Measurements from ENCODE around the gene CLEC1A. TPM values are rescaled to one million over a fixed set of nuclear protein-coding genes. Genes with fewer than 3 reads are reported as not detected.

CLEC1A gene
- polyA plus RNA-seq, 1 of the 3 experiments (the other 2 are of a cell fraction): not detected

DNA sequence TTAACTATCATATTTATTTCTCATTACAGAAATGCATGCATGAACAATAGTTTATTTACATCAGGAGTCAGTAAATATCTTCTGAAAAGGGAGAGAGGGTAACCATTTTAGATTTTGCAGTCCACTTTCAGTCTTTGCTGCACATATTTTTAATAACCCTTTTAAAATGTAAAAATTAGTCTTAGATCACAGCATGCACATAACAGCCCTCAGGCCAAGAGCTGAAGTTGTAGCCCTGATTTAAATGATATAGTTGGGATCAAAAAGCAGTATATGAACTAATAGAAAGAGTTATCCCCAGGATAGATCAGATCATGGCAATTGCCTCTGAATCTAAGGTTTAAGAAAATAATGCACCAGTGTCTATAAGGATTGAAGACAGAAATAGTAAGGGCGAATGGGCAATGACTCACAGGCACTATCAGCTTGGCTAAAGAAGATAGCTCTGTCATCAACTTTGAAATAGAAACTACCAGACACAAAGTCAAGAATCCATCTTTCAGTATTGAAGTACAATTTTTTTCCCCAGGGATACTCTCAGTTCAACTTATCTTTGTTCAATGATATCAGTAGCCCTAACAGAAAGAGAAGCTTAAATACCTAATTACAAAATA, 44.3 kb upstream of the CLEC1A start:
- WGBS (ENCODE audit: low lambda C conversion rate): 8% methylated on average over 1 of the region's 1 CpG
- DNase-seq: no peak
- CTCF ChIA-PET: interaction anchor here (1.1 to 2.0 kb wide), 3 partner anchors 10 to 133 kb away, joined by 4 to 13 read pairs (median 4); no protein-coding TSS in a partner anchor

DNA sequence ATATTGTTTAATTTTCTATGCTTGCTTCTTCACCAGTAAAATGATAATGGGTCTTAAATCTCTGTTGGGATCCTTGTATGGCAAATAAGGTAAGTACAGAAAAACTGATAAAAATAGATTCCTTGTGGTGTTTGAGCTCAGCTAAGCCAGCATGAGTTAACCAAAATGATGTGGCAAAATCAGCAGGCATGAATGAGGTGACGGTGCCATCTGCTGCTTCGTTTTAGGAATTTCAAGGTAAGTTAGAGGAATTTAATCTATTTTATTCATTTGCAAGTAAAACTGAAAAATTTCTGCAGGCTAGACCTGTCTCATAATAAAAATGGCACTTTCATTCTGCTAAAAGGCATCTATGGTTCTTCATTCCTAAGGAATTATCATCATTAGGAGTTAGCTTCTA, 41.2 kb upstream of the CLEC1A start:
- 4% methylated on average over 2 of the region's 2 CpGs for whole genome bisulfite sequencing (ENCODE audit: low lambda C conversion rate)
- Histone ChIP-seq H3K9me2 (no peaks in the 10 kb centered on the region), H4K20me1 (ENCODE audit: insufficient read depth) (no peaks in the 10 kb centered on the region), H3K4me3 (ENCODE audit: low read depth in 2 of 2, low read length in 1 of 2) (no peak overlapping the region), H3K79me2 (ENCODE audit: insufficient read depth) (no peaks in the 10 kb centered on the region), H3K4me1 (ENCODE audit: control insufficient read depth in 1 of 2, insufficient read depth in 2 of 2, low read depth in 1 of 2, low read length in 1 of 2) (no peaks in the 10 kb centered on the region), H3K9me3 (no peaks in the 10 kb centered on the region), H3K9ac (no peak overlapping the region), H2AFZ (ENCODE audit: low read depth) (no peak overlapping the region), H3F3A (replicated peaks; ENCODE audit: insufficient read depth) (no peaks in the 10 kb centered on the region), H3K27me3 (ENCODE audit: insufficient read depth) (peaks cover 18% of the 10 kb centered on the region; the same call in 1 of the 2 replicates), H3K36me3 (replicated peaks in 1 of 2; ENCODE audit: control insufficient read depth in 1 of 2, insufficient read depth in 2 of 2, low read length in 1 of 2) (no peaks in the 10 kb centered on the region), H3K4me2 (no peak overlapping the region), H3K27ac (ENCODE audit: low read depth in 2 of 2, low read length in 1 of 2) (no peak overlapping the region)
- CTCF ChIA-PET: interaction anchor here (0.6 to 3.4 kb wide), 9 partner anchors 13 to 397 kb away, joined by 3 to 23 read pairs (median 4); partner anchors contain the start of gene CLEC12B
- POLR2A ChIA-PET: no interaction called here
- peak; percentile 10 for DNase-seq
- TF ChIP-seq NRF1 (IDR thresholded peaks at IDR 0.05; ENCODE audit: low read depth, low read length): no peak
- no peak for TF ChIP-seq FOXM1 (IDR thresholded peaks at IDR 0.05; ENCODE audit: low read depth)
- TF ChIP-seq, protein P1, sequence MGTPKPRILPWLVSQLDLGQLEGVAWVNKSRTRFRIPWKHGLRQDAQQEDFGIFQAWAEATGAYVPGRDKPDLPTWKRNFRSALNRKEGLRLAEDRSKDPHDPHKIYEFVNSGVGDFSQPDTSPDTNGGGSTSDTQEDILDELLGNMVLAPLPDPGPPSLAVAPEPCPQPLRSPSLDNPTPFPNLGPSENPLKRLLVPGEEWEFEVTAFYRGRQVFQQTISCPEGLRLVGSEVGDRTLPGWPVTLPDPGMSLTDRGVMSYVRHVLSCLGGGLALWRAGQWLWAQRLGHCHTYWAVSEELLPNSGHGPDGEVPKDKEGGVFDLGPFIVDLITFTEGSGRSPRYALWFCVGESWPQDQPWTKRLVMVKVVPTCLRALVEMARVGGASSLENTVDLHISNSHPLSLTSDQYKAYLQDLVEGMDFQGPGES (IDR thresholded peaks at IDR 0.05; ENCODE audit: low read depth, low read length): no peak
- TF ChIP-seq, protein P2, sequence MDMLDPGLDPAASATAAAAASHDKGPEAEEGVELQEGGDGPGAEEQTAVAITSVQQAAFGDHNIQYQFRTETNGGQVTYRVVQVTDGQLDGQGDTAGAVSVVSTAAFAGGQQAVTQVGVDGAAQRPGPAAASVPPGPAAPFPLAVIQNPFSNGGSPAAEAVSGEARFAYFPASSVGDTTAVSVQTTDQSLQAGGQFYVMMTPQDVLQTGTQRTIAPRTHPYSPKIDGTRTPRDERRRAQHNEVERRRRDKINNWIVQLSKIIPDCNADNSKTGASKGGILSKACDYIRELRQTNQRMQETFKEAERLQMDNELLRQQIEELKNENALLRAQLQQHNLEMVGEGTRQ (IDR thresholded peaks at IDR 0.05; ENCODE audit: borderline replicate concordance, low read depth, low read length): no peak
- no peak for TF ChIP-seq RCOR1 (IDR thresholded peaks at IDR 0.05; ENCODE audit: low read length)
- TF ChIP-seq, protein P3, sequence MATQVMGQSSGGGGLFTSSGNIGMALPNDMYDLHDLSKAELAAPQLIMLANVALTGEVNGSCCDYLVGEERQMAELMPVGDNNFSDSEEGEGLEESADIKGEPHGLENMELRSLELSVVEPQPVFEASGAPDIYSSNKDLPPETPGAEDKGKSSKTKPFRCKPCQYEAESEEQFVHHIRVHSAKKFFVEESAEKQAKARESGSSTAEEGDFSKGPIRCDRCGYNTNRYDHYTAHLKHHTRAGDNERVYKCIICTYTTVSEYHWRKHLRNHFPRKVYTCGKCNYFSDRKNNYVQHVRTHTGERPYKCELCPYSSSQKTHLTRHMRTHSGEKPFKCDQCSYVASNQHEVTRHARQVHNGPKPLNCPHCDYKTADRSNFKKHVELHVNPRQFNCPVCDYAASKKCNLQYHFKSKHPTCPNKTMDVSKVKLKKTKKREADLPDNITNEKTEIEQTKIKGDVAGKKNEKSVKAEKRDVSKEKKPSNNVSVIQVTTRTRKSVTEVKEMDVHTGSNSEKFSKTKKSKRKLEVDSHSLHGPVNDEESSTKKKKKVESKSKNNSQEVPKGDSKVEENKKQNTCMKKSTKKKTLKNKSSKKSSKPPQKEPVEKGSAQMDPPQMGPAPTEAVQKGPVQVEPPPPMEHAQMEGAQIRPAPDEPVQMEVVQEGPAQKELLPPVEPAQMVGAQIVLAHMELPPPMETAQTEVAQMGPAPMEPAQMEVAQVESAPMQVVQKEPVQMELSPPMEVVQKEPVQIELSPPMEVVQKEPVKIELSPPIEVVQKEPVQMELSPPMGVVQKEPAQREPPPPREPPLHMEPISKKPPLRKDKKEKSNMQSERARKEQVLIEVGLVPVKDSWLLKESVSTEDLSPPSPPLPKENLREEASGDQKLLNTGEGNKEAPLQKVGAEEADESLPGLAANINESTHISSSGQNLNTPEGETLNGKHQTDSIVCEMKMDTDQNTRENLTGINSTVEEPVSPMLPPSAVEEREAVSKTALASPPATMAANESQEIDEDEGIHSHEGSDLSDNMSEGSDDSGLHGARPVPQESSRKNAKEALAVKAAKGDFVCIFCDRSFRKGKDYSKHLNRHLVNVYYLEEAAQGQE (IDR thresholded peaks at IDR 0.05; ENCODE audit: low read depth, low read length): no peak
- TF ChIP-seq, protein P4, sequence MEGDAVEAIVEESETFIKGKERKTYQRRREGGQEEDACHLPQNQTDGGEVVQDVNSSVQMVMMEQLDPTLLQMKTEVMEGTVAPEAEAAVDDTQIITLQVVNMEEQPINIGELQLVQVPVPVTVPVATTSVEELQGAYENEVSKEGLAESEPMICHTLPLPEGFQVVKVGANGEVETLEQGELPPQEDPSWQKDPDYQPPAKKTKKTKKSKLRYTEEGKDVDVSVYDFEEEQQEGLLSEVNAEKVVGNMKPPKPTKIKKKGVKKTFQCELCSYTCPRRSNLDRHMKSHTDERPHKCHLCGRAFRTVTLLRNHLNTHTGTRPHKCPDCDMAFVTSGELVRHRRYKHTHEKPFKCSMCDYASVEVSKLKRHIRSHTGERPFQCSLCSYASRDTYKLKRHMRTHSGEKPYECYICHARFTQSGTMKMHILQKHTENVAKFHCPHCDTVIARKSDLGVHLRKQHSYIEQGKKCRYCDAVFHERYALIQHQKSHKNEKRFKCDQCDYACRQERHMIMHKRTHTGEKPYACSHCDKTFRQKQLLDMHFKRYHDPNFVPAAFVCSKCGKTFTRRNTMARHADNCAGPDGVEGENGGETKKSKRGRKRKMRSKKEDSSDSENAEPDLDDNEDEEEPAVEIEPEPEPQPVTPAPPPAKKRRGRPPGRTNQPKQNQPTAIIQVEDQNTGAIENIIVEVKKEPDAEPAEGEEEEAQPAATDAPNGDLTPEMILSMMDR (IDR thresholded peaks at IDR 0.05): peak; percentile 49
- TF ChIP-seq SMC3 (IDR thresholded peaks at IDR 0.05; ENCODE audit: low read depth, low read length): peak; percentile 34; the same call in 1 of the 2 replicates
- no peak for TF ChIP-seq GATA2 (CRISPR knock-in tag; IDR thresholded peaks at IDR 0.05)
- TF ChIP-seq RAD21 (IDR thresholded peaks at IDR 0.05; ENCODE audit: low read length): peak; percentile 67
- TF ChIP-seq TAF1 (IDR thresholded peaks at IDR 0.05; ENCODE audit: borderline replicate concordance, low read depth, low read length): no peak
- TF ChIP-seq PBX3 (IDR thresholded peaks at IDR 0.05): no peak
- no peak for TF ChIP-seq SIN3A (IDR thresholded peaks at IDR 0.05; ENCODE audit: borderline replicate concordance, low read depth, low read length)

More for the DNA sequence above, 44.3 kb upstream of the CLEC1A start:
- Histone ChIP-seq H3K27ac (ENCODE audit: low read depth in 2 of 2, low read length in 1 of 2) (no peak overlapping the region), H3K4me3 (ENCODE audit: low read depth in 2 of 2, low read length in 1 of 2) (no peak overlapping the region), H3K9me3 (no peaks in the 10 kb centered on the region), H3K4me1 (ENCODE audit: control insufficient read depth in 1 of 2, insufficient read depth in 2 of 2, low read depth in 1 of 2, low read length in 1 of 2) (no peaks in the 10 kb centered on the region), H3K9ac (no peak overlapping the region), H3K36me3 (replicated peaks in 1 of 2; ENCODE audit: control insufficient read depth in 1 of 2, insufficient read depth in 2 of 2, low read length in 1 of 2) (no peaks in the 10 kb centered on the region), H3K4me2 (no peak overlapping the region), H3K9me2 (no peaks in the 10 kb centered on the region), H3K79me2 (ENCODE audit: insufficient read depth) (no peaks in the 10 kb centered on the region), H3K27me3 (ENCODE audit: insufficient read depth) (peaks cover 18% of the 10 kb centered on the region; the same call in 1 of the 2 replicates), H4K20me1 (ENCODE audit: insufficient read depth) (no peaks in the 10 kb centered on the region), H3F3A (replicated peaks; ENCODE audit: insufficient read depth) (no peaks in the 10 kb centered on the region), H2AFZ (ENCODE audit: low read depth) (no peak overlapping the region)
- POLR2A ChIA-PET: no interaction called here
- TF ChIP-seq, protein P5, sequence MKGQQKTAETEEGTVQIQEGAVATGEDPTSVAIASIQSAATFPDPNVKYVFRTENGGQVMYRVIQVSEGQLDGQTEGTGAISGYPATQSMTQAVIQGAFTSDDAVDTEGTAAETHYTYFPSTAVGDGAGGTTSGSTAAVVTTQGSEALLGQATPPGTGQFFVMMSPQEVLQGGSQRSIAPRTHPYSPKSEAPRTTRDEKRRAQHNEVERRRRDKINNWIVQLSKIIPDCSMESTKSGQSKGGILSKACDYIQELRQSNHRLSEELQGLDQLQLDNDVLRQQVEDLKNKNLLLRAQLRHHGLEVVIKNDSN (IDR thresholded peaks at IDR 0.05; ENCODE audit: borderline replicate concordance, low read depth): no peak
- TF ChIP-seq RXRA (IDR thresholded peaks at IDR 0.05; ENCODE audit: borderline replicate concordance, low read depth) (no peak), CHD2 (IDR thresholded peaks at IDR 0.05; ENCODE audit: low read length, partially characterized antibody) (no peak), SIN3A (IDR thresholded peaks at IDR 0.05; ENCODE audit: borderline replicate concordance, low read depth, low read length) (no peak), ELF1 (IDR thresholded peaks at IDR 0.05) (no peak), RFX5 (IDR thresholded peaks at IDR 0.05; ENCODE audit: low read length) (no peak), EZH2phosphoT487 (IDR thresholded peaks at IDR 0.05; ENCODE audit: borderline replicate concordance, low read depth) (no peak), RCOR1 (IDR thresholded peaks at IDR 0.05; ENCODE audit: low read length) (no peak)
